SH-SY5Y (cell line): ENCODE measurements around the gene ING3.

Experiments
- GATA2 ChIP-seq: IDR thresholded peaks from 2 replicates; pipeline ENCODE4 v1.6.1; 2011; ENCODE audit warnings: mild to moderate bottlenecking, low read depth, low read length
- GATA3 ChIP-seq: IDR thresholded peaks from 2 replicates; pipeline ENCODE4 v1.6.1; 2011; ENCODE audit warnings: low read depth, mild to moderate bottlenecking, low read length, moderate library complexity

ING3 gene

DNA sequence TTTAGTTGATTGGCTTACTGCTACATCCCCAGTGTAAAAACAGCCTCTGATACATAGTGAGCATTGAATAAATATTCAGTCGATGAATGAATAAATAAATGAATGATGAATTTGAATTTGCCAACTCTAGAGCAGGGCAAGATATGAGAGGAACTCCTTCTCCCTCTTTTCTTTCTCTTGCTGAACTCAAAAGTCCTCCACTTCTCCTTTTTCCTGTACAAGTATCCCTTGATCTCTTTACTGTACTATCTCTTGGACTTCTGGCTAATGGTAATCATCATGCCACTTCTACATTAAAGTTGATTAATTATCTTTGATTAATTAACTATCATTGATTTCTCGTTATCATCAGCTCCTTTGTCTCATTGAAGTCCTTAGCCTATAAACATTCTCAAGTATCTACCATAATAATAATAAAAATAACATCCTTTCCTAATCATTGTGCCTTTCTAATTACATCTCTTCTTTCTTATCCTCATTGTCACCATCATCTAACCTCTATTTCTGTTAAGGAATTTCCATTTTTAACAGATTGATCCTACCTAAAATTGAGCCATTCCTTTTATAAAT is 48.5 kb downstream of the ING3 start:
- TF ChIP-seq GATA2 (no peak), GATA3 (no peak)

- no peak for TF ChIP-seq GATA3
- TF ChIP-seq GATA2, result no peak
Measured at GRCh38 chr7:121000081-121000983, 49.8 kb downstream of the ING3 start.

DNA sequence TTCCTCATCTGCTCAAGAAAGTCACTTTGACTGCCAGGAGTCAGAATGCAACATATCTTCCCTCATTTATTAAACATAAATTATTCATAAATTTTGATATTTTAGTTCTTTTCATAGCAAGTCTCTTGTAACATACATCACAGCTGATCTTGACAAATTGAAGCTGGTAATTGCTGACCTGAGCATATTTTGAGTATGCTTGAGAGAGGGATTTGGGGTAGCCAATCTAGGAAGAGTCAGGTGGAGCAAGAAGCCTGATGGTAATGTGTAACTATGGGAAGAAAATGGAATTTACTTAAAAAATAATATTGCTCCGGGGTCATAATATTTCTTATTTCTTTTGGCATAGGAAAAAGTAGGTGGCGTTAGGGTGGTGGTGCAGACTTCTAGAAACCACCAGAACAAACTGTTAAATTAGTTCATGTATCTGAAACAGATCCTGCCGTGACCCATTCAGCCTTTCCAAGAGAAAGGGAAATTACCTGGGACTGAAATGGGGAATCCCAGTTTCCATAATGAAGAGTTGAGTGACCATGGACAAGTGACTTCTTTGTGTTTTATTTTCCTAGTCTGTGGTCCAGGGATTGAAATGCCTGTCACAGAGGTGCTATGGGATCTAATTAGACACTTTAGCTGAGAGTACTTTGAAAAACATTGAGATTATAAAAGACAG is 50.8 kb downstream of the ING3 start:
- TF ChIP-seq GATA3 (no peak), GATA2 (no peak)

DNA sequence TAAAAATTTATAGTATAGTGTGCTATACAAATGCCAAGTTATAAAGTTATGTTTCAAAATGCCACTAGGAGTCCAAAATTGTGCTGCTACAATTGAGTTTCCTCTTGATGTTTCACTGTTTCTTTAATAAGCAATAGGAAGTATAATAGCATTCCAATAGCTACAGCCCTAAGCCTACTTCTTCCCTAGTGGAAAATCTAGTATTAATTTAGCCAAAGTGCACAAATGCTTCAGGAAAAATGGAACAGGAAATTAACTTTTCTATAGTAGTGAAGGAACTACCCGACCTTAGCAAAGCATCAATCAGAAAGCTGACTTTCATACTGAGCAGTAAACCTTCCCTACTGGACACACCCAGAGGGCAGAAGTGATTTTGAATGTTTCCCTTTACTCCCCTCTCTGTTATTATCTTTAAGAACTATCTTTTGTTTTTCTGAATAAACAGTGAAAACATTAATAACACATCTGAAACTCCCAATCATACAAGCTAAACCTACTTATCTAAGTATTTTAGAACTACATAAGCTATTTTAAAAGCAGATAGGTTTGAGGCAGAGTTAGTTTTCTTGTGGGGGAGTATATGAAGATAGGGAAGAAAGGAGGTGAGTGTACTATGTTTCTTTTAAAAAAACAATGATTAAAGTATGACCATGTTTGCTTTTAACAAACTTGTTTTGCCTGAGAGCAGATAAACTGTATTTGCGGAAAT is 51.6 kb downstream of the ING3 start:
- TF ChIP-seq GATA3 (no peak), GATA2 (no peak)

DNA sequence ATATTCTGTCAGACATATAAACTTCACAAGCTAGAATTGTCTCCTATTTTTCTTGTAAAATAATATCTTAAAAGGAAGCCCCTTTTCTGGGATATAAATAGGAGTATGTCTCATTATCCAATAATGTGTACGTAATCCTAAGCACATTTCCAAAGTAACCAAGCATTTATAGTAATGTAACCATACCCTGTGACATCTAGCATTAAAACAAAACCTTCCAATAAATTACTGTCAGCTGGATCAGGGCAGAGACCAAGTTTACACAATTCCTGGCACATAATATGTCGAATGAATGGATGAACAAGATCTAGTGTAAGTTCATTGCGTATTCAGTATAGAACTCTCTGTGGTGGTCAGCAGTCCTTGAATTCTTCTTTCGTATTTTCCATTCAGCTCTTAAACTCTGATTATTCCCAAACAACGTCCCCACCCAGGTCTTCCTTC is 52.2 kb downstream of the ING3 start:
- TF ChIP-seq GATA3 (no peak), GATA2 (no peak)

DNA sequence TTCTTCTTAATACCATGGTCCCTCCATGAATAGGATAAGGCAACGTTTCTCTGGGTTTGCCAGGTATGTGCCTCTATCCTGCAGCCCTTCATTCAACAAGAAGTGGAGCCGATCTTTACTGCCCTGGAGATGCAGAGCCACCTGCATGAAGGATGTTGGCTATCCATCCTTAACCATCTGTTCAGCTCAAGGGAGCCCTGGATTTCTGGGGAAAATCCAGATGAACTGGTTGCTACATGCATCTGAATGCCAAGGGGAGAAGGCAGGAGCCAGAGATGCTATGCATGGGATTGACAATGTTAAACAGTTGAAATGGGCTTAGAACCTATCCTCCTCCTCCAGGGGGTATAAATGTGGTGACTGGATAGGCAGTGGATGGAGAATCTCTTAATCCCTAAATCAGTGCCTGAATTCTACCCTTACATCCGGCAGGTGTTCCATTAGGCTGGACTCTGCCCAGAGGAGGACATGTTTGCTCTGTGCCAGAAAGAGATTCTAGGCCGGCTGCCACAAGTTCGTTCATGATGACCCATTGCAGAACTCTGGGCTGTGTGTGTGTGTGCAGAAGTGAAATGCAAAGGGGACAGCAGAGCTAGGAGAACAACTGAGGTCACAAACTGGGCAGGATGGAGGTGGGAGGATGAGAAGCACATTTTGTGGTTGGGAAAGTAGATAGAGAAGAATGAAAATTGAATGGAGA is 53.6 kb downstream of the ING3 start:
- TF ChIP-seq GATA3, result no peak
- TF ChIP-seq GATA2, result no peak

DNA sequence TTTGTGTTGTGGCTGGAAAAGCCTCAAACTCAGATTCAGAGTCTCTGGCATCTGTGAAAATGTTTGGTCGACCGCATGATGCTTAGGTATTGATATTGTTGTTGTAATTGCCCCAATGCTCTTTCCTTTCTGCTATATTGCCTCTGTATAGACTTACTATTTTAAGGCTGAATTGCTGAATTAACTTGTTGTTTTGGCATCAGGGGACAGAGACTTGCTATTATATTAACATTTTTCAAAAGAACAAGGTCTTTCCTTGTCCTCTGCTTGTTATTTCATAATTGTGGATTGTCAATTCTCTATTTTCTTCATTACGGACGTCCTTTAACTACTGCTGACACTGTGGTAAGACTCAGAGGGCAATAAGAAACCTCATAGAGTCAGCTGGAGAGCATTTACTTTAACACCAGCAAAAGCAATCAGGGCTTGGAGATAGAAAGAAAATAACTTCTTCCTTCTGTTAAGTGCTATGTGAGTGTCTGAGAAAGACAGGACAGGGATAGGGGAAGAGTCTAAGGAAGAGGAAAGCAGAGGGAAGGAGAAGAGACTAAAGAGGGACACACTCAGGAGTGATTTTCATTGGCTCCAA is 55.5 kb downstream of the ING3 start:
- TF ChIP-seq GATA2 (no peak), GATA3 (no peak)

DNA sequence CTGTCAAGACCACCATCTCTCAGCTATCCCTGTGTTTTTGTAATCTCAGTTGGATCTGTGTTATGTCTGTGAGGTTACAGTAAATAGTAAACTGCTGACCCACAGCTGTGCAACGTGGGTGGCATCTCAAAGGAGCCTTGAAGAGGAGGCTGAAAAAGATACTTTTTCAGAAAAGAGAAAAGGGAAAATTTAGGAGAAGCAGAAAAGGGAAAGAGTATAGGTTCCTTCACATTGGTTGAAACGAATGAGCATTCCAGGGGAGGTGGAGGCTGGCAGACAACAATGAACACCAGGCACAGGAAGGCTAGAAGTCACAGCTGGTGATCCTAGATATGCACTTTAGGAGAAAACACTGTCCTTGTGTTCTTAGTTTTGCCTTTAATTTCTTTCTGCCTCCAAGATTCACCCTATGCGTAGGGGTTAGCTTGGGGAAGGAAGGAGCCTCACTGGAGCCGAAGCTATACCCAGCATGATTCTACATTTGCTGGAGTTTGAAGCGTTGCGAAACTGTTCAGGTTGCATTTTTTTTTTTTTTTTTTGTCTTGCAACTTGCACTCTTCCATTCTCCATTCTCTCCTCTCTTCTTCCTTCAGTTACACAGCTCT is 56.2 kb downstream of the ING3 start:
- TF ChIP-seq GATA2, result no peak
- no peak for TF ChIP-seq GATA3

- no peak for TF ChIP-seq GATA2
- no peak for TF ChIP-seq GATA3
Measured at GRCh38 chr7:121008816-121009215, 58.2 kb downstream of the ING3 start.

DNA sequence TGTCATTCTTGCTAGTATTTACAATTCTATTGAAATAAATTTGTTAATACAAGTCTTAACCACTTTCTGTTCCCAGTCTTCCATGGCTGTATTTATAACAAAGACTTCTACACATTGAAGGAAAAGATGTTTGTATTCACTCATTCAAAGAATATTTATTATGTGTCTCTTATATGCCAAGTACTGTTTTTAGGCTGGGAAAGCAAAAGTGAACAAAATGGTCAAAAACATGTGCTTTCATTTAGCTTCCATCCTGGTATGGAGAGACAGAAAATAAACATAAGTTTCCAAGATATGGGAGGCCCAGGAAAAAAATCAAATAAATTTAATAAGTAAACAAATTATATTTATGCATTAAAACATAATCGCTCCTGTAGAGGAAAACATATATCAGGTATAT is 60.8 kb downstream of the ING3 start:
- TF ChIP-seq GATA3, result no peak
- TF ChIP-seq GATA2, result no peak

DNA sequence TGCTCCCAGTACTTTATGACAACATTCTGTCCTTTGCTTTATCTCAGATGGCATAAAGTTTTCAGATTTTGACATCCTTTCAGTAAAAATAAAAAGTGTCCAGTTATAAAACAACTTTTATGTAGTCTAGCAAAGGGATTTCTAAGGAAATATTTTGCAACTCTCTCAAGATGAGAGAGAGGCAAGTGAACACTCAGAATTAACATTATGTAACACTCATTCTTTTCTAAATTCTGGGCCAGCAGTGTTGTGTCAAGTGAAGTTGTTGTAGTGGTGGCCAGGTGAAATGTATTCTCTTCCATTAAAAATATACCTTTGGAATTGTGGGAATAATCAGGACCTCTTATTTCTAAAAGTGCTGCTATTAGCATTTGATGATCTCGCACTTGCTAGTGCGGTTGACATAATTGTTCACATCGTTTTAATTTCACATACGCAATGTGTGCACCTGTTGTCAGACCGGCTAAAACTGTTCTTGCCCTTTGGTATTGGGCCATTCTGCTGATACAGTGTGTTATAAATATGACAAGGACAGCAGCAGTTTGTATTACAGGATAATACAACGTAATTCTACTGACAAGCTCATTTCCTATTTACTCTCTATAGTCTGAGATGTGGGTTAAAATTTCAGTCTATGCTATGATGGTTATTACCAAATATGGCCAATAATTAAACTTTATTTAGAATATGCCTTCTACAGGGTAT is 61.7 kb downstream of the ING3 start:
- TF ChIP-seq GATA3 (no peak), GATA2 (no peak)

GRCh38 chr7:121012919-121013318 is 62.3 kb downstream of the ING3 start:
- TF ChIP-seq GATA3 (no peak), GATA2 (no peak)

GRCh38 chr7:121015560-121015959 is 65.0 kb downstream of the ING3 start:
- no peak for TF ChIP-seq GATA2
- no peak for TF ChIP-seq GATA3
